Upper lobe of left lung (tissue), 6 donors: ENCODE results near the gene SPATA16. TPM values are rescaled to one million over a fixed set of nuclear protein-coding genes. Genes with fewer than 3 reads are reported as not detected.

Experiments used
- ATAC-seq, 2 donors: fragments of 200-7000 bp; cut with Tn5 transposase; one replicate each; pipeline ENCODE4 v1.9.1; 2022; ENCODE audit warnings: mild to moderate bottlenecking in 2 of 2, moderate library complexity in 2 of 2; ENCODE audit not compliant: low FRiP score in 2 of 2
- DNase-seq, 2 donors: peaks; one replicate each; pipeline ENCODE4 v3.0.0-alpha.2; 2019 to 2020
- H3K27ac ChIP-seq, 4 donors: fragments of 200-600 bp; sonication (generic); one replicate each; pipeline ENCODE4 v1.5.1; 2016 to 2019
- H3K27me3 ChIP-seq, 4 donors: fragments of 200-600 bp; sonication (generic); one replicate each; pipeline ENCODE4 v1.5.1; 2017 to 2019
- H3K36me3 ChIP-seq, 4 donors: fragments of 200-600 bp; sonication (generic); one replicate each; pipeline ENCODE4 v1.5.1; 2016 to 2019
- H3K4me1 ChIP-seq, 4 donors: fragments of 200-600 bp; sonication (generic); one replicate each; pipeline ENCODE4 v1.5.1; 2018 to 2019
- H3K4me3 ChIP-seq, 4 donors: fragments of 200-600 bp; sonication (generic); one replicate each; pipeline ENCODE4 v1.5.1; 2017 to 2019; ENCODE audit warnings: mild to moderate bottlenecking in 2 of 4, moderate library complexity in 1 of 4
- H3K9me3 ChIP-seq, 4 donors: fragments of 200-600 bp; sonication (generic); one replicate each; pipeline ENCODE4 v1.5.1; 2018 to 2019
- EP300 ChIP-seq, 4 donors: sonication (generic); formaldehyde crosslinking; IDR thresholded peaks; one replicate each; pipeline ENCODE4 v1.5.1; 2017; ENCODE audit warnings: antibody characterized with exemption in 4 of 4, control low read depth in 2 of 4
- POLR2A ChIP-seq, 4 donors: fragments of 450-650 bp; IDR thresholded peaks; one replicate each; pipeline ENCODE4 v1.5.1; 2016 to 2017; ENCODE audit warnings: antibody characterized with exemption in 4 of 4, mild to moderate bottlenecking in 2 of 4
- POLR2AphosphoS5 ChIP-seq, 2 donors: sonication (generic); formaldehyde crosslinking; IDR thresholded peaks; one replicate each; pipeline ENCODE4 v1.5.1; 2017; ENCODE audit warnings: antibody characterized with exemption in 2 of 2
- WGBS, 2 donors: methylation state at CpG; one replicate each; pipeline ENCODE4 v1.1.5; 2017 to 2018; 5-methylcytosine and 5-hydroxymethylcytosine counted together
- total RNA-seq, 6 donors: library from RNA; depleted of rRNA in 4 of 6; stranded (reverse); fragments of >200 nt in 4 of 6; gene quantifications; one replicate each; pipeline versions ENCODE4 v1.1.0 to v1.2.1, GENCODE V29; 2016 to 2021
- TF ChIP-seq, protein P1 (sequence below), 6 experiments: fragments of 450-650 bp in 4 of 6; fragments of 200-600 bp in 2 of 6; sonication (generic) in 2 of 6; IDR thresholded peaks; one replicate each; pipeline ENCODE4 v1.5.1; 2016 to 2019; ENCODE audit warnings: antibody characterized with exemption in 6 of 6
- donor health status: DM: no; HTN: no; CAD: no; lungs with moderate emphysema.
- donor health status: DM: no; HTN: yes; CAD: no; lungs with severe emphysema.

The SPATA16 gene
- total RNA-seq, 6 donors from 2014 or later = not detected

- TF ChIP-seq POLR2A (IDR thresholded peaks at IDR 0.05) (no peak), POLR2AphosphoS5 (IDR thresholded peaks at IDR 0.05) (no peak), EP300 (IDR thresholded peaks at IDR 0.05) (no peak)
- TF ChIP-seq, protein P1, sequence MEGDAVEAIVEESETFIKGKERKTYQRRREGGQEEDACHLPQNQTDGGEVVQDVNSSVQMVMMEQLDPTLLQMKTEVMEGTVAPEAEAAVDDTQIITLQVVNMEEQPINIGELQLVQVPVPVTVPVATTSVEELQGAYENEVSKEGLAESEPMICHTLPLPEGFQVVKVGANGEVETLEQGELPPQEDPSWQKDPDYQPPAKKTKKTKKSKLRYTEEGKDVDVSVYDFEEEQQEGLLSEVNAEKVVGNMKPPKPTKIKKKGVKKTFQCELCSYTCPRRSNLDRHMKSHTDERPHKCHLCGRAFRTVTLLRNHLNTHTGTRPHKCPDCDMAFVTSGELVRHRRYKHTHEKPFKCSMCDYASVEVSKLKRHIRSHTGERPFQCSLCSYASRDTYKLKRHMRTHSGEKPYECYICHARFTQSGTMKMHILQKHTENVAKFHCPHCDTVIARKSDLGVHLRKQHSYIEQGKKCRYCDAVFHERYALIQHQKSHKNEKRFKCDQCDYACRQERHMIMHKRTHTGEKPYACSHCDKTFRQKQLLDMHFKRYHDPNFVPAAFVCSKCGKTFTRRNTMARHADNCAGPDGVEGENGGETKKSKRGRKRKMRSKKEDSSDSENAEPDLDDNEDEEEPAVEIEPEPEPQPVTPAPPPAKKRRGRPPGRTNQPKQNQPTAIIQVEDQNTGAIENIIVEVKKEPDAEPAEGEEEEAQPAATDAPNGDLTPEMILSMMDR (IDR thresholded peaks at IDR 0.05) = no peak
- Histone ChIP-seq H3K27ac (no peak overlapping the region), H3K9me3 (no peaks in the 10 kb centered on the region), H3K4me1 (no peaks in the 10 kb centered on the region), H3K27me3 (no peaks in the 10 kb centered on the region), H3K36me3 (no peaks in the 10 kb centered on the region), H3K4me3 (no peak overlapping the region)
- ATAC-seq = no peak
- DNase-seq = no peak
- 54 to 60% methylated on average over 3 of the region's 3 CpGs for WGBS, 2 donors
Measured at GRCh38 chr3:172918568-172919296, 222.3 kb downstream of the SPATA16 start.

DNA sequence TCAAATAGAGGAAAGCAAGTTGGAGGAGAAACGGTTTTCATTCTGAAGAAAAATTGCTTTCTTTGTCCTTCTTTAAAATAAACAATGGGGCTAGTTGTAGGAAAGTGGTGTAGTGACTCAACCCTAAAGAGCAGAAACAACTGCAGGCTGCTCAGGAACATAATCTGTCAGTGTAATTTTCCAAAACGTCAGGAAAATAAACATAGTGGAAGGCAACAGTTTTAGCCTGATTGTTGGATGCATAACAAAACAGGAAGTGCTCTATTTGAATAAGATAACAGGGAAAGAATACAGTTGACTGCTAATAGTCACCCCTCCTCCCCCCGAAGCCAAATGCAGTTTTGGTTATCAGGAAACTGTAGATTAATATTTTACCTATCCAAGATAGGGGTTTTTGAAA lies 222.9 kb downstream of the SPATA16 start:
- H3K4me3 ChIP-seq = no peak overlapping the region
- WGBS, 2 donors = 29 to 30% methylated on average over 3 of the region's 3 CpGs
- TF ChIP-seq POLR2AphosphoS5 (IDR thresholded peaks at IDR 0.05) (no peak), POLR2A (IDR thresholded peaks at IDR 0.05) (no peak), EP300 (IDR thresholded peaks at IDR 0.05) (no peak)
- TF ChIP-seq, protein P1 (IDR thresholded peaks at IDR 0.05) = no peak
- H3K27ac ChIP-seq = no peak overlapping the region
- no peak for DNase-seq
- no peaks in the 10 kb centered on the region for H3K27me3 ChIP-seq
- no peak for ATAC-seq
- H3K4me1 ChIP-seq = no peaks in the 10 kb centered on the region
- no peaks in the 10 kb centered on the region for H3K9me3 ChIP-seq
- H3K36me3 ChIP-seq = no peaks in the 10 kb centered on the region

DNA sequence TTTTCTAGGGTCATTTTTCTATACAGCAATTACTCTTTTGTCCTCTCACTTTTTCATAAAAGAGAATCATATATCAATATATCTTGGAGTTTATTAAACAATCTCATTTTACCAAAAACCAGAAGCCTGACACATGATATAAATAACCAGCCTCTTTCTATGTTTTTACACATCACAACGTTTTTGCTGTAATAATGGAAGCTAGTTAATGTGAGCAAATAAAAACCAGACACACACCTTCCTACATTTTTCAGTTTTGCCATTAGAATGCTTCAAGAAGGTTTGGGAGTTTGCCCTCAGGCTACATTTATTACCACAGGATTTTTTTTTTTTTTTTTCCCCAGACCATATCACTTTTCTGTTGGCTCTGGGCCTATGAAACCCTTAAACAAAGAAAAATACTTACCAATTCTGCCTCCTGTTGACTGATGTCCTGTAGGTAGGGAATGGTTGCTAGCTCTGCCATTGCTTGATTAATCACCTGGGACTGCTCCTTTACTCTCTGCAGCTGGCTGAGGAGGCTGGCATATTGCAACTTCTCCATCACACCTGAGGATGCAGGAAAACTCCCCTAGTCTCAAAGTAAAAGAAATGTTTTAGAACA lies 225.0 kb downstream of the SPATA16 start:
- Histone ChIP-seq H3K4me1 (no peaks in the 10 kb centered on the region), H3K4me3 (no peak overlapping the region), H3K27ac (no peak overlapping the region), H3K9me3 (no peaks in the 10 kb centered on the region), H3K36me3 (no peaks in the 10 kb centered on the region), H3K27me3 (no peaks in the 10 kb centered on the region)
- TF ChIP-seq EP300 (IDR thresholded peaks at IDR 0.05) = no peak
- no peak for TF ChIP-seq POLR2A (IDR thresholded peaks at IDR 0.05)
- TF ChIP-seq POLR2AphosphoS5 (IDR thresholded peaks at IDR 0.05) = no peak
- TF ChIP-seq, protein P1 (IDR thresholded peaks at IDR 0.05) = no peak
- no peak for ATAC-seq
- WGBS, 2 donors = 52 to 58% methylated on average over 1 of the region's 1 CpG
- DNase-seq = no peak

- TF ChIP-seq POLR2AphosphoS5 (IDR thresholded peaks at IDR 0.05) (no peak), POLR2A (IDR thresholded peaks at IDR 0.05) (no peak), EP300 (IDR thresholded peaks at IDR 0.05) (no peak)
- TF ChIP-seq, protein P1 (IDR thresholded peaks at IDR 0.05) = no peak
- H3K4me3 ChIP-seq = no peak overlapping the region
- no peaks in the 10 kb centered on the region for H3K36me3 ChIP-seq
- H3K4me1 ChIP-seq = no peaks in the 10 kb centered on the region
- DNase-seq (no peak), ATAC-seq (no peak)
- no peaks in the 10 kb centered on the region for H3K9me3 ChIP-seq
- H3K27me3 ChIP-seq = no peaks in the 10 kb centered on the region
- H3K27ac ChIP-seq = no peak overlapping the region
- 17 to 21% methylated on average over 1 of the region's 1 CpG for WGBS, 2 donors
Measured at GRCh38 chr3:172914854-172915253, 226.2 kb downstream of the SPATA16 start.
